ENCODE data around the gene CCDC149.

DNA sequence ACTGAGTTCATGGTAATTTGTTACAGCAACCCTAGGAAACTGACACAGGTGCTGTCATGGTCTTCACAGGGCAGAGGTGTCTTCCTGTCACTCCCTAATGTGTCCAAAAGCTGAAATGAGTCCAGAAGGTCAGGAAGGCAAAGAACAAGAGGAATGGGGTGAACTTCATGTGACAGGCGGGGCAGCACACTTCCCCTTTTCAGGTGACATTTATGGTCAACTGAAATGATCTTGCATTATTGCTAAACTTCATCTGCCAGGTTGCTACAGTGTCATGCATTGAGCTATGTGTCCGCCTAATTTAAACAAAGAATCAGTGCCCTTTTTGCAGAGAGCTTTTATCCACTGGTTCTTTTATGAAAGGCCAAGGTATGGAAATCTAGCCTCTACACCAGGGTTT, 15.9 kb upstream of the CCDC149 start:
- TF ChIP-seq, protein P1, sequence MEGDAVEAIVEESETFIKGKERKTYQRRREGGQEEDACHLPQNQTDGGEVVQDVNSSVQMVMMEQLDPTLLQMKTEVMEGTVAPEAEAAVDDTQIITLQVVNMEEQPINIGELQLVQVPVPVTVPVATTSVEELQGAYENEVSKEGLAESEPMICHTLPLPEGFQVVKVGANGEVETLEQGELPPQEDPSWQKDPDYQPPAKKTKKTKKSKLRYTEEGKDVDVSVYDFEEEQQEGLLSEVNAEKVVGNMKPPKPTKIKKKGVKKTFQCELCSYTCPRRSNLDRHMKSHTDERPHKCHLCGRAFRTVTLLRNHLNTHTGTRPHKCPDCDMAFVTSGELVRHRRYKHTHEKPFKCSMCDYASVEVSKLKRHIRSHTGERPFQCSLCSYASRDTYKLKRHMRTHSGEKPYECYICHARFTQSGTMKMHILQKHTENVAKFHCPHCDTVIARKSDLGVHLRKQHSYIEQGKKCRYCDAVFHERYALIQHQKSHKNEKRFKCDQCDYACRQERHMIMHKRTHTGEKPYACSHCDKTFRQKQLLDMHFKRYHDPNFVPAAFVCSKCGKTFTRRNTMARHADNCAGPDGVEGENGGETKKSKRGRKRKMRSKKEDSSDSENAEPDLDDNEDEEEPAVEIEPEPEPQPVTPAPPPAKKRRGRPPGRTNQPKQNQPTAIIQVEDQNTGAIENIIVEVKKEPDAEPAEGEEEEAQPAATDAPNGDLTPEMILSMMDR (IDR thresholded peaks at IDR 0.05 in 2 of 3, conservative IDR thresholded peaks at IDR 0.05 in 1 of 3; ENCODE audit: borderline replicate concordance in 1 of 3, insufficient read depth in 1 of 3, low read depth in 2 of 3, low read length in 2 of 3) = no peak
- TF ChIP-seq, protein P2, sequence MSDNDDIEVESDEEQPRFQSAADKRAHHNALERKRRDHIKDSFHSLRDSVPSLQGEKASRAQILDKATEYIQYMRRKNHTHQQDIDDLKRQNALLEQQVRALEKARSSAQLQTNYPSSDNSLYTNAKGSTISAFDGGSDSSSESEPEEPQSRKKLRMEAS (IDR thresholded peaks at IDR 0.05) = no peak
- TF ChIP-seq POLR2AphosphoS5 (IDR thresholded peaks at IDR 0.05; ENCODE audit: low read depth, low read length) = no peak
- no peak for TF ChIP-seq RAD21 (IDR thresholded peaks at IDR 0.05; ENCODE audit: low read depth)
- no peak for TF ChIP-seq POLR2A (IDR thresholded peaks at IDR 0.05; ENCODE audit: borderline replicate concordance, extremely low read depth, insufficient read depth, insufficient read length)
- TF ChIP-seq EZH2phosphoT487 (IDR thresholded peaks at IDR 0.05; ENCODE audit: borderline replicate concordance) = no peak
- TF ChIP-seq SIN3A (IDR thresholded peaks at IDR 0.05; ENCODE audit: low read depth) = no peak
- TF ChIP-seq YY1 (IDR thresholded peaks at IDR 0.05; ENCODE audit: extremely low read depth, insufficient replicate concordance, low read depth, low read length) = no peak
- no peak for TF ChIP-seq EZH2 (IDR thresholded peaks at IDR 0.05)
- no peak for TF ChIP-seq EGR1 (IDR thresholded peaks at IDR 0.05; ENCODE audit: low read depth)
